ENCODE measurements around the gene FDXACB1.

- TF ChIP-seq CTCF (IDR thresholded peaks at IDR 0.05) (no peak), POLR2A (IDR thresholded peaks at IDR 0.05) (no peak), POLR2AphosphoS5 (IDR thresholded peaks at IDR 0.05) (no peak), EP300 (IDR thresholded peaks at IDR 0.05) (no peak)
Measured at GRCh38 chr11:111834432-111835163, 44.4 kb downstream of the FDXACB1 start.
